OCI-LY7 (cell line): ENCODE measurements around the gene ICAM2. TPM values are rescaled to one million over a fixed set of nuclear protein-coding genes. Genes with fewer than 3 reads are reported as not detected.

ENCODE experiments used
- BruUV-seq: library from RNA; stranded (reverse); fragments of 400-500 nt; replicated peaks from 2 replicates; lab custom pipeline; 2021; lab: Mats Ljungman, UMichigan
- CTCF ChIA-PET: fragments of 300-600 bp; sonication (Branson Sonifier 250); formaldehyde crosslinking; loops from one replicate; lab custom pipeline; 2022; ENCODE audit warnings: antibody characterized with exemption; ENCODE audit not compliant: unreplicated experiment; lab: Charles Lee
- POLR2A ChIA-PET: fragments of 300-600 bp; sonication (Branson Sonifier 250); formaldehyde crosslinking; loops from one replicate; lab custom pipeline; 2022; ENCODE audit warnings: antibody characterized with exemption; lab: Charles Lee
- DNase-seq: peaks from one replicate; pipeline ENCODE4 v3.0.0-alpha.2; 2015; ENCODE audit warnings: low spot score
- H2AFZ ChIP-seq: fragments of 200-600 bp; sonication (generic), shearing (Covaris generic); 2 replicates; pipeline ENCODE4 v1.6.1; 2014; ENCODE audit warnings: mild to moderate bottlenecking, antibody characterized with exemption, low read length, moderate library complexity
- H3K27ac ChIP-seq: fragments of 200-600 bp; sonication (generic); 2 replicates; pipeline ENCODE4 v1.5.1; 2014; ENCODE audit warnings: mixed run types, low read depth, mild to moderate bottlenecking, moderate library complexity, low read length, inconsistent platforms; ENCODE audit not compliant: poor library complexity, severe bottlenecking
- H3K36me3 ChIP-seq: fragments of 200-600 bp; sonication (generic); 2 replicates; pipeline ENCODE4 v1.6.1; 2014; ENCODE audit warnings: mild to moderate bottlenecking, antibody characterized with exemption, low read length, moderate library complexity, mixed read lengths; ENCODE audit not compliant: insufficient read depth
- H3K4me1 ChIP-seq: fragments of 200-600 bp; sonication (generic); 2 replicates; pipeline ENCODE4 v1.5.1; 2014; ENCODE audit warnings: mild to moderate bottlenecking, low read length; ENCODE audit not compliant: insufficient read depth, poor library complexity, severe bottlenecking
- H3K4me2 ChIP-seq: fragments of 200-600 bp; sonication (generic); 2 replicates; pipeline ENCODE4 v1.6.1; 2014; ENCODE audit warnings: mild to moderate bottlenecking, low read length
- H3K4me3 ChIP-seq: fragments of 200-600 bp; sonication (generic); 2 replicates; pipeline ENCODE4 v1.5.1; 2014; ENCODE audit warnings: mild to moderate bottlenecking, low read depth, low read length; ENCODE audit not compliant: poor library complexity, severe bottlenecking
- H3K79me2 ChIP-seq: fragments of 200-600 bp; sonication (generic); 2 replicates; pipeline ENCODE4 v1.6.1; 2016; ENCODE audit warnings: low read depth, mild to moderate bottlenecking, low read length, moderate library complexity, mixed read lengths; ENCODE audit not compliant: insufficient read depth
- H3K9me2 ChIP-seq: fragments of 200-600 bp; sonication (generic); 2 replicates; pipeline ENCODE4 v1.6.1; 2016; ENCODE audit warnings: mild to moderate bottlenecking, low read length, mixed read lengths; ENCODE audit not compliant: insufficient read depth
- H3K9me3 ChIP-seq: fragments of 200-600 bp; sonication (generic); 2 replicates; pipeline ENCODE4 v1.6.1; 2014; ENCODE audit warnings: mild to moderate bottlenecking, mixed run types, low read length, mixed read lengths
- H4K20me1 ChIP-seq: fragments of 200-600 bp; sonication (generic); 2 replicates; pipeline ENCODE4 v1.6.1; 2014; ENCODE audit warnings: mild to moderate bottlenecking, antibody characterized with exemption, low read length, moderate library complexity, mixed read lengths; ENCODE audit not compliant: insufficient read depth
- CTCF ChIP-seq: fragments of 200-600 bp; sonication (generic); conservative IDR thresholded peaks from 2 replicates; pipeline ENCODE4 v1.5.1; 2014; ENCODE audit warnings: mild to moderate bottlenecking, antibody characterized with exemption, low read length, moderate library complexity, mixed read lengths
- EZH2phosphoT487 ChIP-seq: fragments of 200-600 bp; sonication (generic); IDR thresholded peaks from 2 replicates; pipeline ENCODE4 v1.6.1; 2018; ENCODE audit warnings: low read depth, borderline replicate concordance, mild to moderate bottlenecking, mixed run types, antibody characterized with exemption, low read length, moderate library complexity, mixed read lengths
- intact Hi-C: fragments of 100-400 bp; cut with micrococcal nuclease; formaldehyde crosslinking; loops from one replicate; pipeline ENCODE4 v1.10.0; 2022; ENCODE audit not compliant: unreplicated experiment
- total RNA-seq, 2 experiments: library from RNA; depleted of rRNA in 1 of 2; stranded (reverse); fragments of >200 nt in 1 of 2; shearing (Covaris generic) in 1 of 2; gene quantifications; 2 replicates each; pipeline ENCODE4 v1.2.3, GENCODE V29; 2014 to 2022

The ICAM2 gene
- total RNA-seq, 2 experiments from 2014 or later, result 88.7 to 112 TPM

GRCh38 chr17:63960006-63960405 lies 60.4 kb downstream of the ICAM2 start:
- ChIA-PET CTCF (no interaction called here), POLR2A (interaction anchor here (0.7 kb wide), 1 partner anchor 8 kb away, joined by 3 read pairs; no protein-coding TSS in a partner anchor)
- no peaks in the 10 kb centered on the region for H3K36me3 ChIP-seq
- no peak for DNase-seq
- H3K4me1 ChIP-seq, result peaks cover 29% of the 10 kb centered on the region
- TF ChIP-seq EZH2phosphoT487 (no peak), CTCF (no peak)
- H3K4me2 ChIP-seq, result peak overlapping the region; percentile 78; the same call in 1 of the 2 replicates
- H3K9me3 ChIP-seq, result no peaks in the 10 kb centered on the region
- no peak overlapping the region for H2AFZ ChIP-seq
- H3K27ac ChIP-seq, result no peak overlapping the region
- BruUV-seq, result no TSS peak
- H3K79me2 ChIP-seq, result no peaks in the 10 kb centered on the region
- H4K20me1 ChIP-seq, result no peaks in the 10 kb centered on the region
- H3K9me2 ChIP-seq, result no peaks in the 10 kb centered on the region
- intact Hi-C loops, result no loop called here
- H3K4me3 ChIP-seq, result no peak overlapping the region

GRCh38 chr17:63956296-63956920 lies 64.0 kb downstream of the ICAM2 start:
- H3K4me1 ChIP-seq, result peaks cover 43% of the 10 kb centered on the region
- no TSS peak for BruUV-seq
- intact Hi-C loops, result no loop called here
- DNase-seq, result no peak
- no peaks in the 10 kb centered on the region for H3K9me3 ChIP-seq
- no peak overlapping the region for H3K4me2 ChIP-seq
- H4K20me1 ChIP-seq, result no peaks in the 10 kb centered on the region
- H2AFZ ChIP-seq, result no peak overlapping the region
- no peaks in the 10 kb centered on the region for H3K9me2 ChIP-seq
- TF ChIP-seq EZH2phosphoT487 (no peak), CTCF (no peak)
- ChIA-PET CTCF (interaction anchor here (0.6 to 2.2 kb wide), 2 partner anchors 37 to 254 kb away, joined by 3 to 17 read pairs; partner anchors contain the start of gene GH1), POLR2A (interaction anchor here (1.1 kb wide), 1 partner anchor 22 kb away, joined by 5 read pairs; no protein-coding TSS in a partner anchor)
- H3K27ac ChIP-seq, result no peak overlapping the region
- H3K36me3 ChIP-seq, result no peaks in the 10 kb centered on the region
- H3K79me2 ChIP-seq, result no peaks in the 10 kb centered on the region
- no peak overlapping the region for H3K4me3 ChIP-seq

- ChIA-PET POLR2A (interaction anchor here (1.1 kb wide), 1 partner anchor 22 kb away, joined by 5 read pairs; no protein-coding TSS in a partner anchor), CTCF (interaction anchor here (0.6 to 2.2 kb wide), 2 partner anchors 36 to 254 kb away, joined by 3 to 17 read pairs; partner anchors contain the start of gene GH1)
- Histone ChIP-seq H3K79me2 (no peaks in the 10 kb centered on the region), H2AFZ (no peak overlapping the region), H3K36me3 (no peaks in the 10 kb centered on the region), H3K9me2 (no peaks in the 10 kb centered on the region), H3K27ac (no peak overlapping the region), H3K9me3 (no peaks in the 10 kb centered on the region), H3K4me1 (peaks cover 42% of the 10 kb centered on the region), H4K20me1 (no peaks in the 10 kb centered on the region), H3K4me2 (no peak overlapping the region), H3K4me3 (no peak overlapping the region)
- no peak for DNase-seq
- BruUV-seq, result no TSS peak
- TF ChIP-seq EZH2phosphoT487 (no peak), CTCF (no peak)
- intact Hi-C loops, result loop anchor here (2.0 kb wide), 2 partner anchors 35 to 177 kb away; no protein-coding TSS in a partner anchor
Measured at GRCh38 chr17:63955791-63956190, 64.6 kb downstream of the ICAM2 start.
